K562 (cell line): ENCODE results near the gene DHX32. TPM values are rescaled to one million over a fixed set of nuclear protein-coding genes. Genes with fewer than 3 reads are reported as not detected.

Source experiments
- ARID1B ChIP-seq: fragments of 450-650 bp; IDR thresholded peaks from 2 replicates; pipeline ENCODE4 v1.6.1; 2016; ENCODE audit warnings: antibody characterized with exemption, mild to moderate bottlenecking, inconsistent platforms
- BRD9 ChIP-seq: fragments of 450-650 bp; IDR thresholded peaks from 2 replicates; pipeline ENCODE4 v1.6.1; 2018; ENCODE audit warnings: low read depth; ENCODE audit not compliant: partially characterized antibody
- CSDE1 ChIP-seq, 2 experiments: fragments of 450-650 bp; IDR thresholded peaks; 2 replicates each; pipeline ENCODE4 v1.6.1; 2016; ENCODE audit warnings: mild to moderate bottlenecking in 1 of 2
- TEAD4 ChIP-seq, 2 experiments: sonication (generic) in 1 of 2; formaldehyde crosslinking in 1 of 2; IDR thresholded peaks; 2 replicates each; pipeline versions ENCODE4 v1.6.1 to v1.8.0; 2012 to 2022; ENCODE audit warnings: borderline replicate concordance in 1 of 2, inconsistent platforms in 1 of 2, low read length in 1 of 2, mild to moderate bottlenecking in 1 of 2, missing genetic modification reagents in 1 of 2
- XRCC4 ChIP-seq: IDR thresholded peaks from one replicate; pipeline ENCODE4 v1.6.1; 2011; ENCODE audit not compliant: insufficient read depth, insufficient read length; ENCODE audit errors: extremely low read depth
- ZNF134 ChIP-seq: fragments of 250-450 bp; sonication (Bioruptor Pico); conservative IDR thresholded peaks from 2 replicates; pipeline ENCODE4 v1.4.0; 2020
- polyA plus RNA-seq, 8 experiments: library from polyadenylated mRNA; depleted of rRNA in 4 of 8; stranded (reverse) in 5 of 8; unstranded in 3 of 8; fragments of >200 nt; fragmentation: Nextera tagmentation in 2 of 8; fragmentation: Illumina TruSeq in 1 of 8; extraction: Ambion mirVana in 2 of 8; extraction: Trizol in 1 of 8; gene quantifications; 2 replicates each; pipeline versions ENCODE4 v1.2.1 to v1.2.3, GENCODE V29; 2011 to 2014; ENCODE audit warnings: inconsistent platforms in 1 of 8, missing spikeins in 1 of 8
- total RNA-seq, 7 experiments: library from RNA; depleted of rRNA in 6 of 7; stranded (reverse); fragments of >200 nt in 6 of 7; fragmentation: Illumina TruSeq in 2 of 7; extraction: Trizol in 2 of 7; gene quantifications; 2 replicates each; pipeline versions ENCODE4 v1.2.1 to v1.2.3, GENCODE V29; 2011 to 2021; ENCODE audit warnings: low replicate concordance in 1 of 7
- TF ChIP-seq, protein P1 (sequence below): sonication (generic); formaldehyde crosslinking; IDR thresholded peaks from 2 replicates; pipeline ENCODE4 v1.8.0; 2022; ENCODE audit warnings: mild to moderate bottlenecking, missing genetic modification reagents
- TF ChIP-seq, protein P2 (sequence below): IDR thresholded peaks from 3 replicates; pipeline ENCODE4 v1.6.1; 2011; ENCODE audit warnings: borderline replicate concordance, mild to moderate bottlenecking; ENCODE audit not compliant: insufficient read length, insufficient read depth
- TF ChIP-seq, protein P3 (sequence below): sonication (generic); formaldehyde crosslinking; IDR thresholded peaks from 2 replicates; pipeline ENCODE4 v1.8.1; 2023; ENCODE audit warnings: missing genetic modification reagents, mild to moderate bottlenecking, borderline replicate concordance
- TF ChIP-seq, protein P4 (sequence below): fragments of 250-450 bp; sonication (Bioruptor Pico); IDR thresholded peaks from 2 replicates; pipeline ENCODE4 v1.6.1; 2021; ENCODE audit warnings: mild to moderate bottlenecking
- TF ChIP-seq, protein P5 (sequence below): fragments of 450-650 bp; IDR thresholded peaks from 2 replicates; pipeline ENCODE4 v1.6.1; 2017; ENCODE audit warnings: antibody characterized with exemption
- TF ChIP-seq, protein P6 (sequence below): sonication (generic); formaldehyde crosslinking; IDR thresholded peaks from 2 replicates; pipeline ENCODE4 v1.8.1; 2023; ENCODE audit warnings: mild to moderate bottlenecking, missing genetic modification reagents
- TF ChIP-seq, protein P7 (sequence below): fragments of 450-650 bp; formaldehyde crosslinking; IDR thresholded peaks from 2 replicates; pipeline ENCODE4 v1.4.0; 2022; ENCODE audit warnings: mild to moderate bottlenecking, moderate library complexity

Gene DHX32
- total and polyA plus RNA-seq, 9 of the 15 experiments (the other 6 are each of a cell fraction or from before 2014, with no cell fraction given), result 5.8 to 23.5 (median 17.5) TPM

DNA sequence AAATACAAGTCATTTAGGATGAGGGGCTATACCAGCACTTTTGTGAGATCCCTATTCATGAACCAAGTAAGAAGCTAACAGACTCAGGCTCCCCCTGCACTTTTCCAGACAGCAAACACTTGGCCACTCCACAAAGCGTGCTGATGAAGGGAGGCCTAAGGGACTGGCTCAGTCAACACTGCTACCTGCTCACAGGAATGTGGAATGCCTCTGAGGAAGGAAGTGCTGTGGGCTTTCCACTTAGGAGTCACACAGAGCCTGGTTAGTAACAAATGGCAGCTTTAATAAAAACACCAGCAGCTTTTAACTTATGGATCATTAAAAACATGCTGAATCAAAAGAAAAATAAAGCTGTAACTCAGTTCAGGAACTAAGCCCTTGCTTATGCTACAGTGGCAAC, 73.0 kb downstream of the DHX32 start (continued):
- TF ChIP-seq, protein P1, sequence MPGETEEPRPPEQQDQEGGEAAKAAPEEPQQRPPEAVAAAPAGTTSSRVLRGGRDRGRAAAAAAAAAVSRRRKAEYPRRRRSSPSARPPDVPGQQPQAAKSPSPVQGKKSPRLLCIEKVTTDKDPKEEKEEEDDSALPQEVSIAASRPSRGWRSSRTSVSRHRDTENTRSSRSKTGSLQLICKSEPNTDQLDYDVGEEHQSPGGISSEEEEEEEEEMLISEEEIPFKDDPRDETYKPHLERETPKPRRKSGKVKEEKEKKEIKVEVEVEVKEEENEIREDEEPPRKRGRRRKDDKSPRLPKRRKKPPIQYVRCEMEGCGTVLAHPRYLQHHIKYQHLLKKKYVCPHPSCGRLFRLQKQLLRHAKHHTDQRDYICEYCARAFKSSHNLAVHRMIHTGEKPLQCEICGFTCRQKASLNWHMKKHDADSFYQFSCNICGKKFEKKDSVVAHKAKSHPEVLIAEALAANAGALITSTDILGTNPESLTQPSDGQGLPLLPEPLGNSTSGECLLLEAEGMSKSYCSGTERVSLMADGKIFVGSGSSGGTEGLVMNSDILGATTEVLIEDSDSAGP (CRISPR knock-in tag), result no peak
- TF ChIP-seq TEAD4 (IDR thresholded peaks at IDR 0.05; ENCODE audit: low read length) (no peak), TEAD4 (CRISPR knock-in tag; IDR thresholded peaks at IDR 0.05; ENCODE audit: borderline replicate concordance) (no peak), ARID1B (no peak), ZNF134 (no peak), CSDE1 (IDR thresholded peaks at IDR 0.05) (no peak), BRD9 (no peak), XRCC4 (no peak)
- TF ChIP-seq, protein P2, sequence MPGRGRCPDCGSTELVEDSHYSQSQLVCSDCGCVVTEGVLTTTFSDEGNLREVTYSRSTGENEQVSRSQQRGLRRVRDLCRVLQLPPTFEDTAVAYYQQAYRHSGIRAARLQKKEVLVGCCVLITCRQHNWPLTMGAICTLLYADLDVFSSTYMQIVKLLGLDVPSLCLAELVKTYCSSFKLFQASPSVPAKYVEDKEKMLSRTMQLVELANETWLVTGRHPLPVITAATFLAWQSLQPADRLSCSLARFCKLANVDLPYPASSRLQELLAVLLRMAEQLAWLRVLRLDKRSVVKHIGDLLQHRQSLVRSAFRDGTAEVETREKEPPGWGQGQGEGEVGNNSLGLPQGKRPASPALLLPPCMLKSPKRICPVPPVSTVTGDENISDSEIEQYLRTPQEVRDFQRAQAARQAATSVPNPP, result no peak
- TF ChIP-seq, protein P3, sequence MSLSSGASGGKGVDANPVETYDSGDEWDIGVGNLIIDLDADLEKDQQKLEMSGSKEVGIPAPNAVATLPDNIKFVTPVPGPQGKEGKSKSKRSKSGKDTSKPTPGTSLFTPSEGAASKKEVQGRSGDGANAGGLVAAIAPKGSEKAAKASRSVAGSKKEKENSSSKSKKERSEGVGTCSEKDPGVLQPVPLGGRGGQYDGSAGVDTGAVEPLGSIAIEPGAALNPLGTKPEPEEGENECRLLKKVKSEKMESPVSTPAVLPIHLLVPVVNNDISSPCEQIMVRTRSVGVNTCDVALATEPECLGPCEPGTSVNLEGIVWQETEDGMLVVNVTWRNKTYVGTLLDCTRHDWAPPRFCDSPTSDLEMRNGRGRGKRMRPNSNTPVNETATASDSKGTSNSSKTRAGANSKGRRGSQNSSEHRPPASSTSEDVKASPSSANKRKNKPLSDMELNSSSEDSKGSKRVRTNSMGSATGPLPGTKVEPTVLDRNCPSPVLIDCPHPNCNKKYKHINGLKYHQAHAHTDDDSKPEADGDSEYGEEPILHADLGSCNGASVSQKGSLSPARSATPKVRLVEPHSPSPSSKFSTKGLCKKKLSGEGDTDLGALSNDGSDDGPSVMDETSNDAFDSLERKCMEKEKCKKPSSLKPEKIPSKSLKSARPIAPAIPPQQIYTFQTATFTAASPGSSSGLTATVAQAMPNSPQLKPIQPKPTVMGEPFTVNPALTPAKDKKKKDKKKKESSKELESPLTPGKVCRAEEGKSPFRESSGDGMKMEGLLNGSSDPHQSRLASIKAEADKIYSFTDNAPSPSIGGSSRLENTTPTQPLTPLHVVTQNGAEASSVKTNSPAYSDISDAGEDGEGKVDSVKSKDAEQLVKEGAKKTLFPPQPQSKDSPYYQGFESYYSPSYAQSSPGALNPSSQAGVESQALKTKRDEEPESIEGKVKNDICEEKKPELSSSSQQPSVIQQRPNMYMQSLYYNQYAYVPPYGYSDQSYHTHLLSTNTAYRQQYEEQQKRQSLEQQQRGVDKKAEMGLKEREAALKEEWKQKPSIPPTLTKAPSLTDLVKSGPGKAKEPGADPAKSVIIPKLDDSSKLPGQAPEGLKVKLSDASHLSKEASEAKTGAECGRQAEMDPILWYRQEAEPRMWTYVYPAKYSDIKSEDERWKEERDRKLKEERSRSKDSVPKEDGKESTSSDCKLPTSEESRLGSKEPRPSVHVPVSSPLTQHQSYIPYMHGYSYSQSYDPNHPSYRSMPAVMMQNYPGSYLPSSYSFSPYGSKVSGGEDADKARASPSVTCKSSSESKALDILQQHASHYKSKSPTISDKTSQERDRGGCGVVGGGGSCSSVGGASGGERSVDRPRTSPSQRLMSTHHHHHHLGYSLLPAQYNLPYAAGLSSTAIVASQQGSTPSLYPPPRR (CRISPR knock-in tag), result no peak
- TF ChIP-seq, protein P4, sequence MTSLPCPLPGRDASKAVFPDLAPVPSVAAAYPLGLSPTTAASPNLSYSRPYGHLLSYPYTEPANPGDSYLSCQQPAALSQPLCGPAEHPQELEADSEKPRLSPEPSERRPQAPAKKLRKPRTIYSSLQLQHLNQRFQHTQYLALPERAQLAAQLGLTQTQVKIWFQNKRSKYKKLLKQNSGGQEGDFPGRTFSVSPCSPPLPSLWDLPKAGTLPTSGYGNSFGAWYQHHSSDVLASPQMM, result no peak
- TF ChIP-seq, protein P5, sequence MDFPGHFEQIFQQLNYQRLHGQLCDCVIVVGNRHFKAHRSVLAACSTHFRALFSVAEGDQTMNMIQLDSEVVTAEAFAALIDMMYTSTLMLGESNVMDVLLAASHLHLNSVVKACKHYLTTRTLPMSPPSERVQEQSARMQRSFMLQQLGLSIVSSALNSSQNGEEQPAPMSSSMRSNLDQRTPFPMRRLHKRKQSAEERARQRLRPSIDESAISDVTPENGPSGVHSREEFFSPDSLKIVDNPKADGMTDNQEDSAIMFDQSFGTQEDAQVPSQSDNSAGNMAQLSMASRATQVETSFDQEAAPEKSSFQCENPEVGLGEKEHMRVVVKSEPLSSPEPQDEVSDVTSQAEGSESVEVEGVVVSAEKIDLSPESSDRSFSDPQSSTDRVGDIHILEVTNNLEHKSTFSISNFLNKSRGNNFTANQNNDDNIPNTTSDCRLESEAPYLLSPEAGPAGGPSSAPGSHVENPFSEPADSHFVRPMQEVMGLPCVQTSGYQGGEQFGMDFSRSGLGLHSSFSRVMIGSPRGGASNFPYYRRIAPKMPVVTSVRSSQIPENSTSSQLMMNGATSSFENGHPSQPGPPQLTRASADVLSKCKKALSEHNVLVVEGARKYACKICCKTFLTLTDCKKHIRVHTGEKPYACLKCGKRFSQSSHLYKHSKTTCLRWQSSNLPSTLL, result no peak
- TF ChIP-seq, protein P6, sequence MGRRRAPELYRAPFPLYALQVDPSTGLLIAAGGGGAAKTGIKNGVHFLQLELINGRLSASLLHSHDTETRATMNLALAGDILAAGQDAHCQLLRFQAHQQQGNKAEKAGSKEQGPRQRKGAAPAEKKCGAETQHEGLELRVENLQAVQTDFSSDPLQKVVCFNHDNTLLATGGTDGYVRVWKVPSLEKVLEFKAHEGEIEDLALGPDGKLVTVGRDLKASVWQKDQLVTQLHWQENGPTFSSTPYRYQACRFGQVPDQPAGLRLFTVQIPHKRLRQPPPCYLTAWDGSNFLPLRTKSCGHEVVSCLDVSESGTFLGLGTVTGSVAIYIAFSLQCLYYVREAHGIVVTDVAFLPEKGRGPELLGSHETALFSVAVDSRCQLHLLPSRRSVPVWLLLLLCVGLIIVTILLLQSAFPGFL, result no peak
- TF ChIP-seq, protein P7, sequence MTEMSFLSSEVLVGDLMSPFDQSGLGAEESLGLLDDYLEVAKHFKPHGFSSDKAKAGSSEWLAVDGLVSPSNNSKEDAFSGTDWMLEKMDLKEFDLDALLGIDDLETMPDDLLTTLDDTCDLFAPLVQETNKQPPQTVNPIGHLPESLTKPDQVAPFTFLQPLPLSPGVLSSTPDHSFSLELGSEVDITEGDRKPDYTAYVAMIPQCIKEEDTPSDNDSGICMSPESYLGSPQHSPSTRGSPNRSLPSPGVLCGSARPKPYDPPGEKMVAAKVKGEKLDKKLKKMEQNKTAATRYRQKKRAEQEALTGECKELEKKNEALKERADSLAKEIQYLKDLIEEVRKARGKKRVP (CRISPR knock-in tag), result no peak
- TF ChIP-seq, all 486 proteins: peak for 0
